A673 (cell line): Measurements from ENCODE around the gene IFI16.

Experiments used
- EZH2 ChIP-seq: fragments of 200-600 bp; sonication (generic); IDR thresholded peaks from 2 replicates; pipeline ENCODE4 v1.6.1; 2017; ENCODE audit warnings: borderline replicate concordance, low read depth, mild to moderate bottlenecking, mixed read lengths, antibody characterized with exemption, low read length; ENCODE audit not compliant: poor library complexity, severe bottlenecking
- TF ChIP-seq, protein P1 (sequence below): fragments of 300-800, 200-600 bp; sonication (generic); conservative IDR thresholded peaks from 2 replicates; pipeline ENCODE4 v1.5.1; 2017; ENCODE audit warnings: low read depth, mild to moderate bottlenecking, antibody characterized with exemption, low read length, moderate library complexity, mixed read lengths

GRCh38 chr1:159100589-159100988 lies 90.9 kb downstream of the IFI16 start:
- TF ChIP-seq, protein P1, sequence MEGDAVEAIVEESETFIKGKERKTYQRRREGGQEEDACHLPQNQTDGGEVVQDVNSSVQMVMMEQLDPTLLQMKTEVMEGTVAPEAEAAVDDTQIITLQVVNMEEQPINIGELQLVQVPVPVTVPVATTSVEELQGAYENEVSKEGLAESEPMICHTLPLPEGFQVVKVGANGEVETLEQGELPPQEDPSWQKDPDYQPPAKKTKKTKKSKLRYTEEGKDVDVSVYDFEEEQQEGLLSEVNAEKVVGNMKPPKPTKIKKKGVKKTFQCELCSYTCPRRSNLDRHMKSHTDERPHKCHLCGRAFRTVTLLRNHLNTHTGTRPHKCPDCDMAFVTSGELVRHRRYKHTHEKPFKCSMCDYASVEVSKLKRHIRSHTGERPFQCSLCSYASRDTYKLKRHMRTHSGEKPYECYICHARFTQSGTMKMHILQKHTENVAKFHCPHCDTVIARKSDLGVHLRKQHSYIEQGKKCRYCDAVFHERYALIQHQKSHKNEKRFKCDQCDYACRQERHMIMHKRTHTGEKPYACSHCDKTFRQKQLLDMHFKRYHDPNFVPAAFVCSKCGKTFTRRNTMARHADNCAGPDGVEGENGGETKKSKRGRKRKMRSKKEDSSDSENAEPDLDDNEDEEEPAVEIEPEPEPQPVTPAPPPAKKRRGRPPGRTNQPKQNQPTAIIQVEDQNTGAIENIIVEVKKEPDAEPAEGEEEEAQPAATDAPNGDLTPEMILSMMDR: no peak
- no peak for TF ChIP-seq EZH2
